Prostate gland (tissue), 2 donors: ENCODE measurements around the gene LMBRD1. TPM values are rescaled to one million over a fixed set of nuclear protein-coding genes. Genes with fewer than 3 reads are reported as not detected.
"Not testable (repeated sequence)": the region's sequence is repeated elsewhere in the genome, so short reads cannot be mapped to it uniquely, and the experiment has no call there.

Source experiments
- DNase-seq: peaks from one replicate; pipeline ENCODE4 v3.0.0-alpha.2; 2019; ENCODE audit warnings: low spot score
- H3K27ac ChIP-seq, 2 donors: fragments of 200-600 bp; sonication (generic); 2 replicates each; pipeline ENCODE4 v1.5.1; 2017 to 2019
- H3K27me3 ChIP-seq: fragments of 200-600 bp; sonication (generic); replicated peaks from 2 replicates; pipeline ENCODE4 v1.5.1; 2019; ENCODE audit not compliant: insufficient read depth
- H3K36me3 ChIP-seq, 2 donors: fragments of 200-600 bp; sonication (generic); 1 replicate in 1 of 2; 2 replicates in 1 of 2; pipeline versions ENCODE4 v1.5.1 to v1.8.1; 2017 to 2019
- H3K4me1 ChIP-seq: fragments of 200-600 bp; sonication (generic); replicated peaks from 2 replicates; pipeline ENCODE4 v1.5.1; 2019
- H3K4me3 ChIP-seq, 2 donors: fragments of 200-600 bp; sonication (generic); 2 replicates each; pipeline ENCODE4 v1.5.1; 2017 to 2019
- H3K9me3 ChIP-seq: fragments of 200-600 bp; sonication (generic); 2 replicates; pipeline ENCODE4 v1.5.1; 2017
- POLR2A ChIP-seq: fragments of 450-650 bp; IDR thresholded peaks from one replicate; pipeline ENCODE4 v1.6.1; 2016; ENCODE audit warnings: antibody characterized with exemption, mild to moderate bottlenecking
- POLR2AphosphoS5 ChIP-seq: sonication (generic); formaldehyde crosslinking; IDR thresholded peaks from one replicate; pipeline ENCODE4 v1.6.1; 2017; ENCODE audit warnings: antibody characterized with exemption
- WGBS: methylation state at CpG from one replicate; pipeline ENCODE4 v1.1.5; 2018; 5-methylcytosine and 5-hydroxymethylcytosine counted together
- intact Hi-C: fragments of 100-400 bp; cut with DNase I; formaldehyde crosslinking; loops from one replicate; pipeline ENCODE4 v1.14.2; 2022
- total RNA-seq, 2 donors: library from RNA; depleted of rRNA; stranded (reverse); fragments of >200 nt; gene quantifications; one replicate each; pipeline ENCODE4 v1.1.0, GENCODE V29; 2016
- TF ChIP-seq, protein P1 (sequence below), 4 experiments: fragments of 200-600 bp in 2 of 4; fragments of 450-650 bp in 2 of 4; sonication (generic) in 2 of 4; IDR thresholded peaks; 1 replicate in 3 of 4; 2 replicates in 1 of 4; pipeline ENCODE4 v1.5.1; 2016 to 2019; ENCODE audit warnings: antibody characterized with exemption in 4 of 4, mild to moderate bottlenecking in 2 of 4, moderate library complexity in 2 of 4

The LMBRD1 gene
- total RNA-seq, 2 donors from 2014 or later, result 53.5 to 63.1 TPM

DNA sequence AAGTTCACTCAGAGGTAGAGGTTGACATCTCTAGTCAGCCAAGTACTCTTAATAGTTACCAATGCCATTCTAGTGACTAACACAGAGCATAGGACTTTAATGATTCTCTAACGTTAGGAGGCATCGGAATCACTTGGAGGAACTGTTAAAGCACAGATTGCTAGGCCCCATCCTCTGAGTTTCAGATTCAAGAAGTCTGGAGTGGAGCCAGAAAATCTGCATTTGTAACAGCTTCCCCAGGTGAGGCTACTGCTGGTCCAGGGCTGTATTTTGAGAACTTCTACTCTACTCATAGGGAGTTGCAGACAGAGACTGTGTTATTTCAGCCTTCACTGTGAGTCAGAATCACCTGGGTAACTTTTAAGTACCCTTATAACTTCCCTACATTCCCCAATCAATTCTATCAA is 5.7 kb downstream of the LMBRD1 start:
- Histone ChIP-seq H3K27me3 (no peaks in the 10 kb centered on the region), H3K4me3 (no peak overlapping the region), H3K27ac (no peak overlapping the region), H3K9me3 (no peaks in the 10 kb centered on the region), H3K36me3 (no peaks in the 10 kb centered on the region), H3K4me1 (peaks cover 4% of the 10 kb centered on the region)
- TF ChIP-seq POLR2AphosphoS5 (no peak), POLR2A (no peak)
- TF ChIP-seq, protein P1, sequence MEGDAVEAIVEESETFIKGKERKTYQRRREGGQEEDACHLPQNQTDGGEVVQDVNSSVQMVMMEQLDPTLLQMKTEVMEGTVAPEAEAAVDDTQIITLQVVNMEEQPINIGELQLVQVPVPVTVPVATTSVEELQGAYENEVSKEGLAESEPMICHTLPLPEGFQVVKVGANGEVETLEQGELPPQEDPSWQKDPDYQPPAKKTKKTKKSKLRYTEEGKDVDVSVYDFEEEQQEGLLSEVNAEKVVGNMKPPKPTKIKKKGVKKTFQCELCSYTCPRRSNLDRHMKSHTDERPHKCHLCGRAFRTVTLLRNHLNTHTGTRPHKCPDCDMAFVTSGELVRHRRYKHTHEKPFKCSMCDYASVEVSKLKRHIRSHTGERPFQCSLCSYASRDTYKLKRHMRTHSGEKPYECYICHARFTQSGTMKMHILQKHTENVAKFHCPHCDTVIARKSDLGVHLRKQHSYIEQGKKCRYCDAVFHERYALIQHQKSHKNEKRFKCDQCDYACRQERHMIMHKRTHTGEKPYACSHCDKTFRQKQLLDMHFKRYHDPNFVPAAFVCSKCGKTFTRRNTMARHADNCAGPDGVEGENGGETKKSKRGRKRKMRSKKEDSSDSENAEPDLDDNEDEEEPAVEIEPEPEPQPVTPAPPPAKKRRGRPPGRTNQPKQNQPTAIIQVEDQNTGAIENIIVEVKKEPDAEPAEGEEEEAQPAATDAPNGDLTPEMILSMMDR (IDR thresholded peaks at IDR 0.05), result no peak
- intact Hi-C loops, result no loop called here
- WGBS, result 52% methylated on average over 2 of the region's 2 CpGs
- DNase-seq, result no peak

DNA sequence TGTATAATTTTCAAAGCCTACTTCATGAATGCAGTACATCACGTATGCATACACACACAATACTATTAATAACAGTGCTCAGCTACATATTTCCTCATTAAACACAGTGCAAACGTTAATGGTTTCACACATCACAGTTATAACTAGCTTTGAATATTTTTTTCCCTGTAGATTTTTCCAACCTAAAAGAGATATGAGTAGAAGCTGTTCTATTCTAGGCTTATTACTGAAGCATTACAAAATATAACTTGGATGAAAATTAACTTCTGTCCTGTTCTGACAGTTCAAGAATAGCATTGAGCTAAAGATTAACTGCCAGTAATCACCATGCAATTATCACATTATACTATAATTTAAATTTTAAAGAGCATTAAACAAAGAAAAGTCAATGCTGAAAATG is 6.2 kb downstream of the LMBRD1 start:
- Histone ChIP-seq H3K4me3 (no peak overlapping the region), H3K9me3 (no peaks in the 10 kb centered on the region), H3K36me3 (no peaks in the 10 kb centered on the region), H3K27me3 (no peaks in the 10 kb centered on the region), H3K4me1 (peaks cover 4% of the 10 kb centered on the region), H3K27ac (no peak overlapping the region)
- WGBS, result 64% methylated on average over 2 of the region's 2 CpGs
- no peak for TF ChIP-seq POLR2A
- TF ChIP-seq, protein P1 (IDR thresholded peaks at IDR 0.05), result no peak
- TF ChIP-seq POLR2AphosphoS5, result no peak
- DNase-seq, result no peak
- intact Hi-C loops, result no loop called here

DNA sequence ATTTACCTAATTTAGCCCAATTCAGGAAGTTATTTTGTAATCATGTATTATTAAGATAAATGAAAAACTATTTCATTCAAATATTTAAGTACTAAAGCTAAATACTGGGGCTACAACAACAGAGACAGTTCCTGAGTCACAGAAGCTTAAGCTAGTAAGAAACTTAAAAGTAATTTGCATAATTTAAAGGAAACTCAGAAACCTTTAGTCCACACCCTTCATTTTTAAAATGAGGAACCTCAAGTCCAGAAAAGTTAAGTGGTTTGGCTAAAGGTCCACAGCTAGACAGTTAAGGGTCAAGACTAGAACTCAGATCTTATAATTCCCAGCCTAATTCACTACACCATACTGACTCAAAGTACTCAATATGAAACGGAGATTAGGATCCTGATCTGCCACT is 7.2 kb downstream of the LMBRD1 start:
- TF ChIP-seq POLR2A, result no peak
- TF ChIP-seq, protein P1 (IDR thresholded peaks at IDR 0.05), result no peak
- no peak for TF ChIP-seq POLR2AphosphoS5
- Histone ChIP-seq H3K27me3 (no peaks in the 10 kb centered on the region), H3K4me3 (no peak overlapping the region), H3K27ac (no peak overlapping the region), H3K4me1 (peaks cover 4% of the 10 kb centered on the region), H3K36me3 (no peaks in the 10 kb centered on the region), H3K9me3 (no peaks in the 10 kb centered on the region)
- 90% methylated on average over 1 of the region's 1 CpG for WGBS
- DNase-seq, result no peak
- intact Hi-C loops, result no loop called here

DNA sequence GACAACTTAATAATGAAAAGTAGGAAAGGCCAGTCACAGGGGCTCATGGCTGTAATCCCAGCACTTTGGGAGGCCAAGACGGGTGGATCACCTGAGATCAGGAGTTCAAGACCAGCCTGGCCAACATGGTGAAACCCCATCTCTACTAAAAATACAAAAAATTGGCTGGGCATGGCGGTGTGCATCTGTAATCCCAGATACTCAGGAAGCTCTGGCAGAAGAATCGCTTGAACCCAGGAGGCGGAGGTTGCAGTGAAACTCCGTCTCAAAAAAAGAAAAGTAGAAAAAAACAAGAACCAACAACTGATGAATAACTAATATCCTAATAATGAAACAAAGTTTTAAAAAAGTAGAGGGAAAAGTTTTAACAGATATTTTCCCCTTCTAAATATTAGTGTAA is 9.4 kb downstream of the LMBRD1 start:
- H3K4me3 ChIP-seq, H3K36me3 ChIP-seq, H3K27me3 ChIP-seq, H3K27ac ChIP-seq, DNase-seq, intact Hi-C loops, H3K4me1 ChIP-seq, H3K9me3 ChIP-seq: not testable (repeated sequence)
- 82% methylated on average over 5 of the region's 5 CpGs for WGBS

DNA sequence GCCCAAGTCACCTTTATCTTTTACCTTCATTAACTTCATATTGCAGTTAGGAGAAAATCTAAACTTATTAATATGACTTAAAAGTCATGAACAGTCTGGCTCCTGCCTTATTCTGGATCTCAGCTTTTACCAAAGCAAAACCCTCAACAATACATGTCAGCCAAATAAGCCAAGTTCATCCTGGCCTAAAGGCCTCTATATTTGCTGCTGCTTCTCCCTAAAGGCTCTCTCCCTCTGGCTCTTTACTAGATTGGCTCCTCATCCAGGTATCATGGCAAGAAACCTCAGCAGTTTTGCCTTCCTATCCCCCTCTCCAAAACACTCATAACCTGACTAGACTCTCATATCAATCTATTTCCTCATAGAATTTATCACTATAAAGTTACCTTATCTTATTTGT is 11.1 kb downstream of the LMBRD1 start:
- no peaks in the 10 kb centered on the region for H3K4me1 ChIP-seq
- TF ChIP-seq POLR2AphosphoS5, result no peak
- TF ChIP-seq, protein P1 (IDR thresholded peaks at IDR 0.05), result no peak
- no peaks in the 10 kb centered on the region for H3K36me3 ChIP-seq
- intact Hi-C loops, result no loop called here
- no peaks in the 10 kb centered on the region for H3K9me3 ChIP-seq
- H3K4me3 ChIP-seq, result no peak overlapping the region
- no peak overlapping the region for H3K27ac ChIP-seq
- DNase-seq, result no peak
- H3K27me3 ChIP-seq, result no peaks in the 10 kb centered on the region
